Measurements from ENCODE around the gene TEX13D. TPM values are rescaled to one million over a fixed set of nuclear protein-coding genes. Genes with fewer than 3 reads are reported as not detected.

The TEX13D gene

GRCh38 chrX:124354648-124355047, 22.2 kb downstream of the TEX13D start:
- Histone ChIP-seq H3K36me3 (ENCODE audit: insufficient read depth, low read length) (no peaks in the 10 kb centered on the region), H3K9me3 (replicated peaks; ENCODE audit: low read length) (no peaks in the 10 kb centered on the region), H3K4me3 (ENCODE audit: low read length) (no peak overlapping the region), H3K9ac (ENCODE audit: low read depth, low read length) (no peak overlapping the region), H3K27me3 (ENCODE audit: control insufficient read depth, insufficient read depth, low read length) (no peaks in the 10 kb centered on the region), H3K4me1 (ENCODE audit: control insufficient read depth, insufficient read depth, low read length) (no peaks in the 10 kb centered on the region), H3K4me2 (ENCODE audit: low read length) (no peak overlapping the region)

DNA sequence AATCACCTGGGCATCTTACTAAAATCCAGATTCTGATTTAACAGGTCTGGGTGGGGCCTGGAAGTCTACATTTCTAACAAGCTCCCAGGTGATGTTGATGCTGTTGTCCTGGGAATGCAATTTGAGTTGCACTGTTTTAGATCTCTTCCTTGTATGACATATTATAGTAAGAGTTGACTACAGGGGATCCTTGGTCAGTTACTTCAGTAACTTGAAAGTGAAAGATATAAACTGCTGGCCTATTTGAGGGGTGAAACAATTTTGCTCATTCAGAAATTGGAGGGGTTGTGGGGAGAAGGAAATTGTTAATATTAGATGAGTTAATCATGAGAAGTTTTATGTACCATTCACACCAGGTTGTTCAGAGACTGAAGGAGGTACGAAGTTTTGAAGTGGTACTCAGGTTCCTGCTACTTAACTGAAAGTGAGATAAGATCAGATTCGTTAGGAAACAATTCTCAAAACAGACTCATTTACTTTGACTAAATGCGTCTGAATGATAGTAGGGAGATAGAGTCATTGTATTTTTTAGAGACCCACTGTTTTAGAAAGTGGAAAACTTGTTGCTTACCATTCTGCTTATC, 26.4 kb downstream of the TEX13D start:
- no peak overlapping the region for H3K9ac ChIP-seq (ENCODE audit: low read depth, low read length)
- H3K4me1 ChIP-seq (ENCODE audit: control insufficient read depth, insufficient read depth, low read length) = no peaks in the 10 kb centered on the region

GRCh38 chrX:124362072-124362471, 29.6 kb downstream of the TEX13D start:
- Histone ChIP-seq H3K4me1 (ENCODE audit: control insufficient read depth, insufficient read depth, low read length) (no peaks in the 10 kb centered on the region), H3K9ac (ENCODE audit: low read depth, low read length) (no peak overlapping the region), H3K27me3 (ENCODE audit: control insufficient read depth, insufficient read depth, low read length) (no peaks in the 10 kb centered on the region), H3K9me3 (replicated peaks; ENCODE audit: low read length) (no peaks in the 10 kb centered on the region), H3K4me2 (ENCODE audit: low read length) (no peak overlapping the region), H3K36me3 (ENCODE audit: insufficient read depth, low read length) (no peaks in the 10 kb centered on the region), H3K4me3 (ENCODE audit: low read length) (no peak overlapping the region)

More for the DNA sequence above, 26.4 kb downstream of the TEX13D start:
- no peak overlapping the region for H3K4me2 ChIP-seq (ENCODE audit: low read length)
- no peaks in the 10 kb centered on the region for H3K9me3 ChIP-seq (replicated peaks; ENCODE audit: low read length)
- no peak overlapping the region for H3K4me3 ChIP-seq (ENCODE audit: low read length)
- H3K36me3 ChIP-seq (ENCODE audit: insufficient read depth, low read length) = no peaks in the 10 kb centered on the region
- no peaks in the 10 kb centered on the region for H3K27me3 ChIP-seq (ENCODE audit: control insufficient read depth, insufficient read depth, low read length)

DNA sequence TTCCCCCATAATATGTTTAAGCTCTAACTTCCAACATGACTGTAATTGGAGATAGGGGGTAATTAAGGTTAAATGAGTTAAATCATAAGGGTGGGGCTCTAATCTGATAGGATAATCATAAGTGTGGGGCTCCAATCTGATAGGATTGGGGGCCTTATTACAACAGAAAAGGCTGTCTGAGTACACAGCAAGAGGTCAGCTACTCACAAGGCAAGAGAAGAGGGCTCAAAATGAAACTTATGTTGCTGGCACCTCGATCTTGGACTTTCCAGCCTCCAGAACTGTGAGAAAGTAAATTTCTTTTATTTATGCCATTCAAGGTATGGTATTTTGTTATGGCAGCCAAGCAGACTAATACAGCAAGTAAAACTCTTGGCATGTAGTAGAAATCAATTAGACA, 30.3 kb downstream of the TEX13D start:
- H3K36me3 ChIP-seq (ENCODE audit: insufficient read depth, low read length) = no peaks in the 10 kb centered on the region
- no peaks in the 10 kb centered on the region for H3K9me3 ChIP-seq (replicated peaks; ENCODE audit: low read length)
- H3K4me3 ChIP-seq (ENCODE audit: low read length) = no peak overlapping the region
- H3K4me1 ChIP-seq (ENCODE audit: control insufficient read depth, insufficient read depth, low read length) = no peaks in the 10 kb centered on the region
- no peaks in the 10 kb centered on the region for H3K27me3 ChIP-seq (ENCODE audit: control insufficient read depth, insufficient read depth, low read length)
- H3K4me2 ChIP-seq (ENCODE audit: low read length) = no peak overlapping the region
- H3K9ac ChIP-seq (ENCODE audit: low read depth, low read length) = no peak overlapping the region

DNA sequence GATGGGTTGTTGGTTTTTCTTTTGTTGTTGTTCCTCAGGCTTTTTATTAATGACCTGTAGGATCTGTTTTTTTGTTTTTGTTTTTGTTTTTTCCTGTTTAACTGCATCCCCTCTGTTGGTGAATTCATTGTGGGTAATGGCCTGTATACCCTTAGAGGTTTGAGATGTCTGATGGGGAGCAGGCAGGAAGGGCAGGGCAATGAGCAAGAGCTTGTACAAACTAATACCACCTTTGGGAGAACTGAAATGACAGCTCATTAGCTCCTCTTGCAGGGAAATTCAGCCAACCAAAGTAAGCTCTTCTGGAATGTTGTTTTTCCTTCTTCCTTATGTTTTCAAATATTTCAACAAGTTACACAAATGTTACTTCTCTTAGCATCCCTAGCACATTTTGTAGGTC, 37.3 kb downstream of the TEX13D start:
- no peaks in the 10 kb centered on the region for H3K36me3 ChIP-seq (ENCODE audit: insufficient read depth, low read length)
- H3K27me3 ChIP-seq (ENCODE audit: control insufficient read depth, insufficient read depth, low read length) = no peaks in the 10 kb centered on the region
- no peak overlapping the region for H3K4me3 ChIP-seq (ENCODE audit: low read length)
- no peaks in the 10 kb centered on the region for H3K4me1 ChIP-seq (ENCODE audit: control insufficient read depth, insufficient read depth, low read length)
- no peak overlapping the region for H3K4me2 ChIP-seq (ENCODE audit: low read length)
- H3K9ac ChIP-seq (ENCODE audit: low read depth, low read length) = no peak overlapping the region
- H3K9me3 ChIP-seq (replicated peaks; ENCODE audit: low read length) = no peaks in the 10 kb centered on the region

DNA sequence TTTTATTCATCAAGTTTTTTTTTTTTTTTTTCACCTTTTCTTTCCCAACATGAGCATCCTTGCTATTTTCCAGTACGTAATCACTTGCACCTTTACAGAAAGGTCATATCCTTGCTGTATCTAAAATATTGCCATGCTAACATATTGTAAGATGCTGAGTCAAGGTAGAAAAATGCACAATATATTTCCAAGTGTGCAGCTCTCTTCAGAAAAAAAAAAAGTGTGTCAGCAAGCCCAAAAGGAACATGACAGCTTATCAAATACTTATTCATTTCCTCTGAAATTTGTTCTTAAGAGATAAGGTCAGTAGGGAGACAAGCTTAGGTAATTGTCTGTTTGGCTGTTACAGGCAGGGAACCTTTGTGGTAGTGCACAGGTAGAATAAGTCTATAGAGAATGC, 40.9 kb downstream of the TEX13D start:
- no peak overlapping the region for H3K4me2 ChIP-seq (ENCODE audit: low read length)
- no peaks in the 10 kb centered on the region for H3K27me3 ChIP-seq (ENCODE audit: control insufficient read depth, insufficient read depth, low read length)
- H3K4me3 ChIP-seq (ENCODE audit: low read length) = no peak overlapping the region
- H3K9me3 ChIP-seq (replicated peaks; ENCODE audit: low read length) = no peaks in the 10 kb centered on the region
- H3K9ac ChIP-seq (ENCODE audit: low read depth, low read length) = no peak overlapping the region
- H3K36me3 ChIP-seq (ENCODE audit: insufficient read depth, low read length) = no peaks in the 10 kb centered on the region
- H3K4me1 ChIP-seq (ENCODE audit: control insufficient read depth, insufficient read depth, low read length) = no peaks in the 10 kb centered on the region

GRCh38 chrX:124378643-124379042, 46.2 kb downstream of the TEX13D start:
- H3K36me3 ChIP-seq (ENCODE audit: insufficient read depth, low read length) = no peaks in the 10 kb centered on the region
- H3K4me1 ChIP-seq (ENCODE audit: control insufficient read depth, insufficient read depth, low read length) = no peaks in the 10 kb centered on the region
- no peaks in the 10 kb centered on the region for H3K9me3 ChIP-seq (replicated peaks; ENCODE audit: low read length)
- no peak overlapping the region for H3K4me3 ChIP-seq (ENCODE audit: low read length)
- no peaks in the 10 kb centered on the region for H3K27me3 ChIP-seq (ENCODE audit: control insufficient read depth, insufficient read depth, low read length)
- no peak overlapping the region for H3K9ac ChIP-seq (ENCODE audit: low read depth, low read length)
- H3K4me2 ChIP-seq (ENCODE audit: low read length) = no peak overlapping the region

- no peak overlapping the region for H3K4me2 ChIP-seq (ENCODE audit: low read length)
- H3K27me3 ChIP-seq (ENCODE audit: control insufficient read depth, insufficient read depth, low read length) = no peaks in the 10 kb centered on the region
- no peak overlapping the region for H3K4me3 ChIP-seq (ENCODE audit: low read length)
- H3K4me1 ChIP-seq (ENCODE audit: control insufficient read depth, insufficient read depth, low read length) = no peaks in the 10 kb centered on the region
- H3K9ac ChIP-seq (ENCODE audit: low read depth, low read length) = no peak overlapping the region
- H3K36me3 ChIP-seq (ENCODE audit: insufficient read depth, low read length) = no peaks in the 10 kb centered on the region
- H3K9me3 ChIP-seq (replicated peaks; ENCODE audit: low read length) = no peaks in the 10 kb centered on the region
Measured at GRCh38 chrX:124383354-124383753, 50.9 kb downstream of the TEX13D start.

GRCh38 chrX:124386401-124386800, 53.9 kb downstream of the TEX13D start:
- no peak overlapping the region for H3K4me2 ChIP-seq (ENCODE audit: low read length)
- H3K9me3 ChIP-seq (replicated peaks; ENCODE audit: low read length) = no peaks in the 10 kb centered on the region
- H3K9ac ChIP-seq (ENCODE audit: low read depth, low read length) = no peak overlapping the region
- no peaks in the 10 kb centered on the region for H3K4me1 ChIP-seq (ENCODE audit: control insufficient read depth, insufficient read depth, low read length)
- H3K4me3 ChIP-seq (ENCODE audit: low read length) = no peak overlapping the region
- no peaks in the 10 kb centered on the region for H3K36me3 ChIP-seq (ENCODE audit: insufficient read depth, low read length)
- no peaks in the 10 kb centered on the region for H3K27me3 ChIP-seq (ENCODE audit: control insufficient read depth, insufficient read depth, low read length)

Small RNAs within 50 kb of the gene (small RNA-seq; reads per million reads assigned to genes)
- not detected for gene AL022718.1
